NT2/D1 (cell line): ENCODE results near the gene MAGEB2.
"Not testable (repeated sequence)": the region's sequence is repeated elsewhere in the genome, so short reads cannot be mapped to it uniquely, and the experiment has no call there.

Source experiments
- DNase-seq: peaks from one replicate; pipeline ENCODE4 v3.0.0-alpha.2; 2011; ENCODE audit warnings: low read depth, low spot score
- H3K27me3 ChIP-seq: 2 replicates; pipeline ENCODE4 v1.6.0; 2011; ENCODE audit warnings: mild to moderate bottlenecking; ENCODE audit not compliant: insufficient read length, insufficient read depth
- H3K36me3 ChIP-seq: 2 replicates; pipeline ENCODE4 v1.6.1; 2011; ENCODE audit warnings: mild to moderate bottlenecking, low read length, mixed read lengths; ENCODE audit not compliant: insufficient read depth, insufficient read length
- H3K4me1 ChIP-seq: 2 replicates; pipeline ENCODE4 v1.5.1; 2011; ENCODE audit not compliant: insufficient read depth, insufficient read length
- H3K4me3 ChIP-seq: 2 replicates; pipeline ENCODE4 v1.5.1; 2011; ENCODE audit warnings: low read depth; ENCODE audit not compliant: insufficient read length
- H3K9ac ChIP-seq: 2 replicates; pipeline ENCODE4 v1.6.0; 2011; ENCODE audit warnings: low read depth; ENCODE audit not compliant: insufficient read length
- H3K9me3 ChIP-seq: 2 replicates; pipeline ENCODE4 v1.5.1; 2011; ENCODE audit warnings: mild to moderate bottlenecking, low read length; ENCODE audit not compliant: insufficient read depth
- SUZ12 ChIP-seq: IDR thresholded peaks from 2 replicates; pipeline ENCODE4 v1.6.1; 2011; ENCODE audit not compliant: insufficient read length, insufficient read depth; ENCODE audit errors: extremely low read depth
- YY1 ChIP-seq: IDR thresholded peaks from 2 replicates; pipeline ENCODE4 v1.6.1; 2011; ENCODE audit not compliant: insufficient read length, insufficient read depth
- ZNF274 ChIP-seq: IDR thresholded peaks from 2 replicates; pipeline ENCODE4 v1.6.1; 2011; ENCODE audit warnings: mild to moderate bottlenecking, low read depth, low read length

MAGEB2 gene, protein sequence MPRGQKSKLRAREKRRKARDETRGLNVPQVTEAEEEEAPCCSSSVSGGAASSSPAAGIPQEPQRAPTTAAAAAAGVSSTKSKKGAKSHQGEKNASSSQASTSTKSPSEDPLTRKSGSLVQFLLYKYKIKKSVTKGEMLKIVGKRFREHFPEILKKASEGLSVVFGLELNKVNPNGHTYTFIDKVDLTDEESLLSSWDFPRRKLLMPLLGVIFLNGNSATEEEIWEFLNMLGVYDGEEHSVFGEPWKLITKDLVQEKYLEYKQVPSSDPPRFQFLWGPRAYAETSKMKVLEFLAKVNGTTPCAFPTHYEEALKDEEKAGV

GRCh38 chrX:30215357-30215843 is at the start of gene MAGEB2:
Gene MAGEB2 (plus strand): TSS chrX:30215563. CDS start chrX:30218581, 3,018 bp downstream.
- Histone ChIP-seq H3K4me1 (no peaks in the 10 kb centered on the region), H3K9ac (no peak within 1 kb of the TSS), H3K36me3 (no peaks in the 10 kb centered on the region), H3K9me3 (peaks cover 30% of the 10 kb centered on the region; the same call in 1 of the 2 replicates), H3K27me3 (no peaks in the 10 kb centered on the region), H3K4me3 (no peak within 1 kb of the TSS)
- DNase-seq = no peak
- no peak for TF ChIP-seq SUZ12
- TF ChIP-seq ZNF274 = no peak
- no peak for TF ChIP-seq YY1

GRCh38 chrX:30170900-30171299 is 44.5 kb upstream of the MAGEB2 start:
- Histone ChIP-seq H3K36me3 (no peaks in the 10 kb centered on the region), H3K9me3 (no peaks in the 10 kb centered on the region), H3K4me3 (no peak overlapping the region), H3K27me3 (no peaks in the 10 kb centered on the region), H3K4me1 (no peaks in the 10 kb centered on the region), H3K9ac (no peak overlapping the region)
- DNase-seq = no peak
- TF ChIP-seq SUZ12 (no peak), YY1 (no peak), ZNF274 (no peak)

- no peaks in the 10 kb centered on the region for H3K4me1 ChIP-seq
- no peak for DNase-seq
- no peaks in the 10 kb centered on the region for H3K36me3 ChIP-seq
- TF ChIP-seq SUZ12 (no peak), ZNF274 (no peak), YY1 (no peak)
- no peaks in the 10 kb centered on the region for H3K27me3 ChIP-seq
- no peak overlapping the region for H3K9ac ChIP-seq
- no peak overlapping the region for H3K4me3 ChIP-seq
- no peaks in the 10 kb centered on the region; the same call in 1 of the 2 replicates for H3K9me3 ChIP-seq
Observed at GRCh38 chrX:30181353-30181752, 34.0 kb upstream of the MAGEB2 start.

- no peak for DNase-seq
- Histone ChIP-seq H3K9me3 (no peaks in the 10 kb centered on the region; the same call in 1 of the 2 replicates), H3K36me3 (no peaks in the 10 kb centered on the region), H3K4me3 (no peak overlapping the region), H3K27me3 (no peaks in the 10 kb centered on the region), H3K4me1 (no peaks in the 10 kb centered on the region), H3K9ac (no peak overlapping the region)
- no peak for TF ChIP-seq SUZ12
- no peak for TF ChIP-seq YY1
- TF ChIP-seq ZNF274 = no peak
Observed at GRCh38 chrX:30183554-30183953, 31.8 kb upstream of the MAGEB2 start.

DNA sequence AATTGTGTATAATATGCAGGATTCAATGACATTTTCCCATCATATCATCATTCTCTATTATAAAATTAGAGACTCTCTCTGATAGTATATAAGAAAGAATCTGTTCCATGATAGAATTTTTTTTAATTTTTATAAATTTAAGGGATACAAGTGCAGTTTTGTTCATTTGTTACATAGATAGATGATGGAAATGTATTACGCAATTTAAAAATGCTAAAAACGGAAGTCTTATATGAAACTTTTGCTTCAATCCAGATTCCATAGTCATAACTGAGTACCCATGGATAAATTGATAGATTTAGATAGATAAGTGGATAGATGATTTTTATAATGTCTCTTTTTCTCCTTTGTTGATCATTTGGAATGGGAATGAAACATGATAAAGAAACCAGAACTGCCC is 24.9 kb upstream of the MAGEB2 start:
- H3K4me3 ChIP-seq = no peak overlapping the region
- DNase-seq = no peak
- no peak overlapping the region for H3K9ac ChIP-seq
- H3K36me3 ChIP-seq = no peaks in the 10 kb centered on the region
- no peaks in the 10 kb centered on the region for H3K27me3 ChIP-seq
- H3K4me1 ChIP-seq = no peaks in the 10 kb centered on the region
- no peak for TF ChIP-seq YY1
- no peaks in the 10 kb centered on the region for H3K9me3 ChIP-seq

DNA sequence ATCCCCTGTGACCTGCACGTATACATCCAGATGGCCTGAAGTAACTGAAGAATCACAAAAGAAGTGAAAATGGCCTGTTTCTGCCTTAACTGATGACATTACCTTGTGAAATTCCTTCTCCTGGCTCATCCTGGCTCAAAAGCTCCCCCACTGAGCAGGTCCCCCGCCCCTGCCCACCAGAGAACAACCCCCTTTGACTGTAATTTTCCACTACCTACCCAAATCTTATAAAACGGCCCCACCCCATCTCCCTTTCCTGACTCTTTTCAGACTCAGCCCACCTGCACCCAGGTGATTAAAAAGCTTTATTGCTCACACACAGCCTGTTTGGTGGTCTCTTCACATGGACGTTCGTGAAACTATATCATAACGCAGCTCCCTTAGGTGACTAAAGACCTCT is 21.5 kb upstream of the MAGEB2 start:
- H3K36me3 ChIP-seq, H3K4me3 ChIP-seq, H3K9ac ChIP-seq, H3K27me3 ChIP-seq, DNase-seq, H3K9me3 ChIP-seq, H3K4me1 ChIP-seq: not testable (repeated sequence)

DNA sequence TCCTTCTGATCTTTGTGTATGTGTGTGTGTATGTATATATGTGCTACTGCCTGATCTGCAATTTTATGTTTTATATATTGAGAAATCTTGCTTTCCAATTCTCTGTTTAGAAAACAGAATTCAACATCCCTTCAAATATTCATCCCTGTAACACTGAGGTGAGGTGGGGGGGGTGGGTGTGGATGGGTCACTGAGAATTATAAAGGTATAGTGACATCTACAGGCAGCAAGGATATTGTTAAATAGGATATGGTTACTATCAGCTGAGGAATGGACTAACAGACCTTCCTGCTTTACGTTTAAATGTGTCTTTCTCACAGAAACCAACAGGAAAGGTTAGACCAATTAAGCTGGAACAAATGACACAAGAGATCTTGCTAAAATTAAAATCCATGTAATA is 19.0 kb upstream of the MAGEB2 start:
- no peak for DNase-seq
- H3K36me3 ChIP-seq = no peaks in the 10 kb centered on the region
- no peaks in the 10 kb centered on the region for H3K4me1 ChIP-seq
- no peak for TF ChIP-seq ZNF274
- no peak for TF ChIP-seq YY1
- TF ChIP-seq SUZ12 = no peak
- H3K9ac ChIP-seq = no peak overlapping the region
- H3K4me3 ChIP-seq = no peak overlapping the region
- no peaks in the 10 kb centered on the region for H3K27me3 ChIP-seq
- H3K9me3 ChIP-seq = no peaks in the 10 kb centered on the region

- Histone ChIP-seq H3K27me3 (no peaks in the 10 kb centered on the region), H3K4me3 (no peak overlapping the region), H3K4me1 (no peaks in the 10 kb centered on the region), H3K9ac (no peak overlapping the region), H3K36me3 (no peaks in the 10 kb centered on the region), H3K9me3 (peaks cover 9% of the 10 kb centered on the region; the same call in 1 of the 2 replicates)
- TF ChIP-seq YY1 = no peak
- TF ChIP-seq ZNF274 = no peak
- no peak for TF ChIP-seq SUZ12
- DNase-seq = no peak
Observed at GRCh38 chrX:30212172-30212571, 3.2 kb upstream of the MAGEB2 start.
